HCT116 (cell line): Measurements from ENCODE around the gene PLCB3. TPM values are rescaled to one million over a fixed set of nuclear protein-coding genes. Genes with fewer than 3 reads are reported as not detected.

Source experiments
- ATAC-seq: fragments of 200-7000 bp; cut with Tn5 transposase; 2 replicates; pipeline ENCODE4 v1.9.1; 2020; ENCODE audit warnings: mild to moderate bottlenecking, moderate library complexity
- BruUV-seq: library from RNA; stranded (reverse); fragments of 400-500 nt; replicated peaks from 2 replicates; lab custom pipeline; 2021; lab: Mats Ljungman, UMichigan
- CTCF ChIA-PET: fragments of 300-600 bp; sonication (Branson Sonifier 250); formaldehyde crosslinking; loops from one replicate; lab custom pipeline; 2021; ENCODE audit warnings: antibody characterized with exemption; lab: Charles Lee
- POLR2A ChIA-PET: fragments of 300-600, 350-600 bp; sonication (Branson Sonifier 250); formaldehyde crosslinking; loops from one replicate; lab custom pipeline; 2021; ENCODE audit warnings: antibody characterized with exemption; lab: Charles Lee
- RAD21 ChIA-PET, 2 experiments: fragments of 300-600 bp; sonication (Branson Sonifier 250); formaldehyde crosslinking; loops; one replicate each; lab custom pipeline; 2023; ENCODE audit warnings: low total read pairs in 2 of 2; ENCODE audit not compliant: uncharacterized antibody in 2 of 2, unreplicated experiment in 2 of 2, low non-redundant PET in 1 of 2; lab: Charles Lee
- DNase-seq: peaks from one replicate; pipeline ENCODE4 v3.0.0-alpha.2; 2010; ENCODE audit warnings: low read depth, low spot score
- H2AFZ ChIP-seq: fragments of 200-600 bp; shearing (Covaris generic), sonication (generic); 2 replicates; pipeline ENCODE4 v1.6.1; 2017; ENCODE audit warnings: low read depth, mixed run types, mixed read lengths, antibody characterized with exemption, low read length; ENCODE audit not compliant: poor library complexity, severe bottlenecking
- H3K27ac ChIP-seq: 2 replicates; pipeline ENCODE4 v1.5.1; 2012; ENCODE audit warnings: low read depth, low read length
- H3K27me3 ChIP-seq: fragments of 200-600 bp; sonication (generic); 2 replicates; pipeline ENCODE4 v1.6.1; 2016; ENCODE audit warnings: mixed run types, low read length, mixed read lengths; ENCODE audit not compliant: insufficient read depth
- H3K36me3 ChIP-seq, 2 experiments: fragments of 200-500 bp in 1 of 2; fragments of 200-600 bp in 1 of 2; sonication (Bioruptor generic) in 1 of 2; sonication (generic) in 1 of 2; 2 replicates each; pipeline versions ENCODE4 v1.5.1 to v1.6.1; 2014 to 2016; ENCODE audit warnings: low read length in 2 of 2, inconsistent platforms in 1 of 2, mixed read lengths in 1 of 2, mixed run types in 1 of 2; ENCODE audit not compliant: insufficient read depth in 2 of 2, control insufficient read depth in 1 of 2
- H3K4me1 ChIP-seq, 2 experiments: fragments of 200-600 bp in 1 of 2; sonication (generic) in 1 of 2; 2 replicates each; pipeline versions ENCODE4 v1.5.1 to v1.6.1; 2012 to 2017; ENCODE audit warnings: low read length in 2 of 2, inconsistent platforms in 1 of 2, mild to moderate bottlenecking in 1 of 2, mixed read lengths in 1 of 2, mixed run types in 1 of 2, moderate library complexity in 1 of 2; ENCODE audit not compliant: insufficient read depth in 2 of 2, control insufficient read depth in 1 of 2
- H3K4me2 ChIP-seq: fragments of 200-600 bp; sonication (generic); 2 replicates; pipeline ENCODE4 v1.6.1; 2017; ENCODE audit warnings: mixed run types, low read length, mixed read lengths
- H3K4me3 ChIP-seq, 2 experiments: fragments of 200-600 bp in 1 of 2; sonication (generic) in 1 of 2; replicated peaks in 1 of 2; 2 replicates each; pipeline ENCODE4 v1.5.1; 2011 to 2016; ENCODE audit warnings: low read length in 2 of 2, control low read depth in 1 of 2, low read depth in 1 of 2, mild to moderate bottlenecking in 1 of 2, mixed read lengths in 1 of 2, mixed run types in 1 of 2
- H3K79me2 ChIP-seq: fragments of 200-600 bp; sonication (generic); 2 replicates; pipeline ENCODE4 v1.6.1; 2017; ENCODE audit warnings: mild to moderate bottlenecking, mixed run types, low read length, moderate library complexity, mixed read lengths; ENCODE audit not compliant: insufficient read depth
- H3K9ac ChIP-seq: fragments of 200-600 bp; sonication (generic); 2 replicates; pipeline ENCODE4 v1.6.1; 2016; ENCODE audit warnings: low read length, mixed read lengths
- H3K9me2 ChIP-seq: fragments of 200-600 bp; sonication (generic), shearing (Covaris generic); 2 replicates; pipeline ENCODE4 v1.6.1; 2017; ENCODE audit warnings: mixed run types, mild to moderate bottlenecking, moderate library complexity; ENCODE audit not compliant: insufficient read depth
- H3K9me3 ChIP-seq, 2 experiments: fragments of 200-500 bp in 1 of 2; fragments of 200-600 bp in 1 of 2; sonication (Bioruptor generic) in 1 of 2; sonication (generic) in 1 of 2; 2 replicates each; pipeline ENCODE4 v1.6.1; 2014 to 2017; ENCODE audit warnings: low read length in 2 of 2, mixed read lengths in 2 of 2, inconsistent platforms in 1 of 2, low read depth in 1 of 2, mild to moderate bottlenecking in 1 of 2, mixed run types in 1 of 2, moderate library complexity in 1 of 2; ENCODE audit not compliant: control insufficient read depth in 1 of 2, insufficient read depth in 1 of 2
- H4K20me1 ChIP-seq: fragments of 200-600 bp; sonication (generic), shearing (Covaris generic); 2 replicates; pipeline ENCODE4 v1.6.1; 2017; ENCODE audit warnings: mixed run types, mild to moderate bottlenecking, moderate library complexity; ENCODE audit not compliant: insufficient read depth
- CBX3 ChIP-seq: IDR thresholded peaks from 2 replicates; pipeline ENCODE4 v1.6.1; 2012; ENCODE audit warnings: low read depth
- EGR1 ChIP-seq: IDR thresholded peaks from 2 replicates; pipeline ENCODE4 v1.6.1; 2012; ENCODE audit warnings: low read depth
- EZH2 ChIP-seq: fragments of 200-600 bp; sonication (generic); IDR thresholded peaks from 2 replicates; pipeline ENCODE4 v1.6.1; 2017; ENCODE audit warnings: antibody characterized with exemption, mixed run types
- FOSL1 ChIP-seq: IDR thresholded peaks from 2 replicates; pipeline ENCODE4 v1.6.1; 2012; ENCODE audit warnings: low read depth
- JUND ChIP-seq: IDR thresholded peaks from 2 replicates; pipeline ENCODE4 v1.6.1; 2012
- POLR2A ChIP-seq: IDR thresholded peaks from 2 replicates; pipeline ENCODE4 v1.7.0; 2011; ENCODE audit warnings: borderline replicate concordance; ENCODE audit not compliant: insufficient read depth, insufficient read length; ENCODE audit errors: extremely low read depth
- POLR2AphosphoS5 ChIP-seq: IDR thresholded peaks from 2 replicates; pipeline ENCODE4 v1.6.1; 2011; ENCODE audit warnings: mild to moderate bottlenecking, low read depth, low read length, moderate library complexity
- RAD21 ChIP-seq: IDR thresholded peaks from 2 replicates; pipeline ENCODE4 v1.6.1; 2012; ENCODE audit warnings: low read depth, mild to moderate bottlenecking
- SP1 ChIP-seq: IDR thresholded peaks from 2 replicates; pipeline ENCODE4 v1.6.1; 2012; ENCODE audit warnings: low read depth
- SRF ChIP-seq: IDR thresholded peaks from 2 replicates; pipeline ENCODE4 v1.6.1; 2012; ENCODE audit warnings: low read depth
- YY1 ChIP-seq: IDR thresholded peaks from 2 replicates; pipeline ENCODE4 v1.6.1; 2011; ENCODE audit warnings: low read length, low read depth, moderate library complexity, mild to moderate bottlenecking; ENCODE audit not compliant: insufficient replicate concordance; ENCODE audit errors: extremely low read depth
- ZFX ChIP-seq: fragments of 450-650 bp; IDR thresholded peaks from 2 replicates; pipeline ENCODE4 v1.6.1; 2017
- ZNF274 ChIP-seq: fragments of 200-500 bp; sonication (Bioruptor generic); IDR thresholded peaks from 2 replicates; pipeline ENCODE4 v1.6.1; 2014; ENCODE audit warnings: mild to moderate bottlenecking, low read depth, low read length, inconsistent platforms
- intact Hi-C: fragments of 100-400 bp; cut with micrococcal nuclease; formaldehyde crosslinking; loops from 2 replicates; pipeline ENCODE4 v1.10.0; 2022
- total RNA-seq: library from RNA; stranded (reverse); gene quantifications from one replicate; pipeline ENCODE4 v1.2.1, GENCODE V29; 2021; ENCODE audit not compliant: unreplicated experiment
- TF ChIP-seq, protein P1 (sequence below): IDR thresholded peaks from 2 replicates; pipeline ENCODE4 v1.6.1; 2011; ENCODE audit warnings: mild to moderate bottlenecking, low read length, moderate library complexity; ENCODE audit not compliant: insufficient replicate concordance; ENCODE audit errors: extremely low read depth
- TF ChIP-seq, protein P2 (sequence below): IDR thresholded peaks from 2 replicates; pipeline ENCODE4 v1.6.1; 2012; ENCODE audit warnings: low read depth
- TF ChIP-seq, protein P3 (sequence below): IDR thresholded peaks from 2 replicates; pipeline ENCODE4 v1.6.1; 2012

PLCB3 gene
- total RNA-seq, 1 experiment from 2014 or later = 106 TPM

DNA sequence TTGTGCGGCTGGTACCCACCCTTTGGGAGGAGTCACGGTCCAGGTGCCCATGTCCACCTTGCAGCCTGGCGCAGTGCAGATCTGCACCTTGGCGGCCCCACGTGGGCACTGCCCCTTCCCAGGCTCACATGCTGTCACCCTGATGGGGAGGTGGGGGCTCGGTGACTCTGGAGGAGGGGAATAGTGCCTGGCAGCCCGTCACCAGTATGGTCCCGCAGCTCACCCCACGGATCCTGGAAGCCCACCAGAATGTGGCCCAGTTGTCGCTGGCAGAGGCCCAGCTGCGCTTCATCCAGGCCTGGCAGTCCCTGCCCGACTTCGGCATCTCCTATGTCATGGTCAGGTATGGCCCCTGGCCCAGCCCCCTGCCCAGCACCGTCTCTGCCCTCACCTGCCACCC lies 30.5 kb upstream of the PLCB3 start:
- Histone ChIP-seq H3K79me2 (peaks cover 7% of the 10 kb centered on the region; the same call in 1 of the 2 replicates), H3K4me3 (no peak overlapping the region), H3K27ac (no peak overlapping the region), H4K20me1 (no peaks in the 10 kb centered on the region), H3K4me2 (no peak overlapping the region)
- no peak for DNase-seq
- TF ChIP-seq POLR2A (no peak), SP1 (no peak), FOSL1 (no peak), EGR1 (no peak), JUND (no peak), EZH2 (no peak), RAD21 (no peak), POLR2AphosphoS5 (no peak), CBX3 (no peak), ZNF274 (no peak), YY1 (no peak), ZFX (no peak), SRF (no peak)
- TF ChIP-seq, protein P1, sequence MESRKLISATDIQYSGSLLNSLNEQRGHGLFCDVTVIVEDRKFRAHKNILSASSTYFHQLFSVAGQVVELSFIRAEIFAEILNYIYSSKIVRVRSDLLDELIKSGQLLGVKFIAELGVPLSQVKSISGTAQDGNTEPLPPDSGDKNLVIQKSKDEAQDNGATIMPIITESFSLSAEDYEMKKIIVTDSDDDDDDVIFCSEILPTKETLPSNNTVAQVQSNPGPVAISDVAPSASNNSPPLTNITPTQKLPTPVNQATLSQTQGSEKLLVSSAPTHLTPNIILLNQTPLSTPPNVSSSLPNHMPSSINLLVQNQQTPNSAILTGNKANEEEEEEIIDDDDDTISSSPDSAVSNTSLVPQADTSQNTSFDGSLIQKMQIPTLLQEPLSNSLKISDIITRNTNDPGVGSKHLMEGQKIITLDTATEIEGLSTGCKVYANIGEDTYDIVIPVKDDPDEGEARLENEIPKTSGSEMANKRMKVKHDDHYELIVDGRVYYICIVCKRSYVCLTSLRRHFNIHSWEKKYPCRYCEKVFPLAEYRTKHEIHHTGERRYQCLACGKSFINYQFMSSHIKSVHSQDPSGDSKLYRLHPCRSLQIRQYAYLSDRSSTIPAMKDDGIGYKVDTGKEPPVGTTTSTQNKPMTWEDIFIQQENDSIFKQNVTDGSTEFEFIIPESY = no peak
- TF ChIP-seq, protein P2, sequence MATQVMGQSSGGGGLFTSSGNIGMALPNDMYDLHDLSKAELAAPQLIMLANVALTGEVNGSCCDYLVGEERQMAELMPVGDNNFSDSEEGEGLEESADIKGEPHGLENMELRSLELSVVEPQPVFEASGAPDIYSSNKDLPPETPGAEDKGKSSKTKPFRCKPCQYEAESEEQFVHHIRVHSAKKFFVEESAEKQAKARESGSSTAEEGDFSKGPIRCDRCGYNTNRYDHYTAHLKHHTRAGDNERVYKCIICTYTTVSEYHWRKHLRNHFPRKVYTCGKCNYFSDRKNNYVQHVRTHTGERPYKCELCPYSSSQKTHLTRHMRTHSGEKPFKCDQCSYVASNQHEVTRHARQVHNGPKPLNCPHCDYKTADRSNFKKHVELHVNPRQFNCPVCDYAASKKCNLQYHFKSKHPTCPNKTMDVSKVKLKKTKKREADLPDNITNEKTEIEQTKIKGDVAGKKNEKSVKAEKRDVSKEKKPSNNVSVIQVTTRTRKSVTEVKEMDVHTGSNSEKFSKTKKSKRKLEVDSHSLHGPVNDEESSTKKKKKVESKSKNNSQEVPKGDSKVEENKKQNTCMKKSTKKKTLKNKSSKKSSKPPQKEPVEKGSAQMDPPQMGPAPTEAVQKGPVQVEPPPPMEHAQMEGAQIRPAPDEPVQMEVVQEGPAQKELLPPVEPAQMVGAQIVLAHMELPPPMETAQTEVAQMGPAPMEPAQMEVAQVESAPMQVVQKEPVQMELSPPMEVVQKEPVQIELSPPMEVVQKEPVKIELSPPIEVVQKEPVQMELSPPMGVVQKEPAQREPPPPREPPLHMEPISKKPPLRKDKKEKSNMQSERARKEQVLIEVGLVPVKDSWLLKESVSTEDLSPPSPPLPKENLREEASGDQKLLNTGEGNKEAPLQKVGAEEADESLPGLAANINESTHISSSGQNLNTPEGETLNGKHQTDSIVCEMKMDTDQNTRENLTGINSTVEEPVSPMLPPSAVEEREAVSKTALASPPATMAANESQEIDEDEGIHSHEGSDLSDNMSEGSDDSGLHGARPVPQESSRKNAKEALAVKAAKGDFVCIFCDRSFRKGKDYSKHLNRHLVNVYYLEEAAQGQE = no peak
- TF ChIP-seq, protein P3, sequence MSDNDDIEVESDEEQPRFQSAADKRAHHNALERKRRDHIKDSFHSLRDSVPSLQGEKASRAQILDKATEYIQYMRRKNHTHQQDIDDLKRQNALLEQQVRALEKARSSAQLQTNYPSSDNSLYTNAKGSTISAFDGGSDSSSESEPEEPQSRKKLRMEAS = no peak
- TF ChIP-seq, all 23 proteins: peak for 0
- H2AFZ ChIP-seq = no peak overlapping the region
- no peak for ATAC-seq
- ChIA-PET CTCF (no interaction called here), RAD21 (no interaction called here), POLR2A (no interaction called here)
- peaks cover 0 to 6% of the 10 kb centered on the region in 2 experiments; a peak in 1 of 4 replicates for H3K36me3 ChIP-seq
- no peaks in the 10 kb centered on the region for H3K9me3 ChIP-seq
- no TSS peak for BruUV-seq
- intact Hi-C loops = no loop called here
- H3K9ac ChIP-seq = no peak overlapping the region
- no peaks in the 10 kb centered on the region for H3K27me3 ChIP-seq
- H3K9me2 ChIP-seq = no peaks in the 10 kb centered on the region
- H3K4me1 ChIP-seq = peaks cover 4 to 9% of the 10 kb centered on the region in 2 experiments; a peak in 3 of 4 replicates
